HG02678 (cell line): ENCODE data around the gene XCR1.
"Not testable (repeated sequence)": the region's sequence is repeated elsewhere in the genome, so short reads cannot be mapped to it uniquely, and the experiment has no call there.

Source experiments
- ATAC-seq: cut with Tn5 transposase; IDR thresholded peaks from one replicate; pipeline ENCODE4 v1.9.1; 2021; ENCODE audit warnings: mild to moderate bottlenecking, moderate library complexity; ENCODE audit not compliant: unreplicated experiment

Gene XCR1

DNA sequence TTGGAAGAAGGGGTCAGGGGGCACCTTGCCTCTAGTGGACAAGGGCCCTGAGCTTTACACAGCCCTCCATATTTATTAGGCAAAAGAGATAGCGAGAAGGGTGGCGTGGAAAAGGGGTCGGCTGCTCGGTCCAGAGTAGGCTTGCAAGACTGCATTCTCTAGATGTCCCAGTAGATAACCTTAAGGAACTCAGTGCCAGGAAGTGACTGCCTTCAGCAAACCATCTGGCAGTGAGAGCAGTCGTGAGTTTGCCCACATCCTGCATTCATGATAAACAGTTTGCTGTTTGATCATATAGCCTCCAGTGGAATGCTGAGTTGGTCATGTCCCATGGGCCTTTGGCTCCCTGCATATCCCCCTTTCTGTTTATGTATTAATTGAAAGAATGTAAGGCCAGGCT lies 18.9 kb upstream of the XCR1 start:
- not testable (repeated sequence) for ATAC-seq

DNA sequence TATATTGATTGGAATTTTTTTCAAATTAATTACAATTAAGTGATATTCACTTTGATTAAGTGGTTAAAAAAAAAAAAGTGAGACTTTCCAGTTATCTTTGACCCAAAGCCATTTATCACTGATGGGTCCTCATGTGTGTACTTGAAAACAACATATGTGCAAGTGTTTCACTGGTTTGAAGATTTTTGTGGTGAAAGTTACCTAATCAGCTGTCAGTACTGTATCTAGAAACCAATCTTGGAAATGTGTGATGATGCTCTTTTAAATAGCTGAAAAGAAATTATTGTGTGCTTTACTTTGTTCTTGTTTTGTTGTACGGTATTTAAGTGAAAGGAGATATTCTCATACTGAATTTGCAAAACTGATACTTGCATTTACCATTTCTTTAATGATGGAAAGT lies 11.6 kb upstream of the XCR1 start:
- ATAC-seq, result no peak

DNA sequence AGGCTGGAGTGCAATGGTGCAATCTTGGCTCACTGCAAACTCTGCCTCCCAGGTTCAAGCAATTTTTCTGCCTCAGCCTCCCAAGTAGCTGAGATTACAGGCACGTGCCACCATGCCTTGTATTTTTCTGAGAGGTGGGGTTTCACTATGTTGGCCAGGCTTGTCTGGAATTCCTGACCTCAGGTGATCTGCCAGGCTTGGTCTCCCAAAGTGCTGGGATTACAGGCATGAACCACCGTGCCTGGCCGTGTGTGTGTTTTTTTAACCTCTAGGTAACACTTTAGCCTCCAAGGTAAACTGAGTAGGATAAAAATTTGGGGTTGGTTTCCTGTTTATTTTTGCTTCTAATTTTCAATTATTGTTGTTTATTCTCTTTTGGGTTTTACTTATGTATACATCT lies 10.8 kb upstream of the XCR1 start:
- not testable (repeated sequence) for ATAC-seq

DNA sequence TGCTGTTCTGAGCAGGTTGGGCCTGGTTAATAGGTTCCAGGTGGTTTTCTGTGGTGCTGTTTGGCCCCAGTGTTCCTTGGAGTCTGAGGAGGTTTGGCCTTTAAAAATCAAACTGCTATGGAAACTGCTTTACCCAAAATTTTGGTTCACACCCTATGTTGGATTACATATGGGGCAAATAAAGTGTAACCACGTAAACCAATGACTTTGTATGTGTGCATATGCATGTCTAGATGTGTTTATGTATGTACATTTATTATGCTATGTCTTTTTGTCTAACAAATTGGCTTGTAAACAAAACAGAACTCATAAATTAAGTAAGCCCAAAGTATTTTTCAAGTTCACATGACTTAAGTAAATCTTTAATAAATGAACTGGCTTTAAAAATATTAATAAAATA lies 8.9 kb upstream of the XCR1 start:
- ATAC-seq, result no peak

DNA sequence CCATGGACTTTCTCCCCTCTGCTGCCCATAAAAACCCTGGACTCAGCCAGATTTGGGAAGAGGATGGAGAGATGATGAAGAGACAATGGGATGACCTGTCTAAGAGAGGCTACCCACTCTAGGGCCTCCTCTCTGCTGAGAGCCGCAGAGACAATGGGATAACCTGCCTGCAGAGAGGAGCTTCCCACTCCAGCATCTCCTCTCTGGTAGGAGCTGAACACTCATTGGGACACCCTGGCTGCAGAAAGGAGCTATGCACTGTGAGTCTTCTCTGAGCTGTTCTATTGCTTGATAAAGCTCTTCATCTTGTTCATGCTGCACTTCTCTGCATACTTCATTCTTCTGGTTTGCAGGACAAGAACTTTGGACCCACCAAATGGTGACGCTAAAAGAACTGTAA lies 4.5 kb upstream of the XCR1 start:
- ATAC-seq, result no peak

DNA sequence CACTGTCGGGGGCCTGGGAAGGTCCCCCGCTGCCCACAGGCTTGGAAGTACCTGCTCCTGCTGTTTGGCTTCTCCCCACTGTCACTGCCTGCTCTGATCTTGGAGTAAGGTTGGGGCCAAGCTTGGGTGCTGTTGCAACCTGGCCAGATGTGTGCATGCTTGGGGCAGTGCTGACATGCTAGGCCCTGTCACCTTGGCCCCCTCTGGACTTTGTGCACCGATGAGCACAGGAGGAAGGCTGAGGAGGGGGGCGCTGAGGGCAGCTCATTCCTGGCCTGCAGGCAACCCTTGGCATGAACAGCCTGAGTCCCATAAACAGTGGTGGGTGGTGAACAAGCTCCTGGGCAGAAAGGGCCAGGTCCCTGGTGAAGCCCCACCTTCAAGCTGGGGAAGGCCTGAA lies 4.0 kb upstream of the XCR1 start:
- no peak for ATAC-seq

DNA sequence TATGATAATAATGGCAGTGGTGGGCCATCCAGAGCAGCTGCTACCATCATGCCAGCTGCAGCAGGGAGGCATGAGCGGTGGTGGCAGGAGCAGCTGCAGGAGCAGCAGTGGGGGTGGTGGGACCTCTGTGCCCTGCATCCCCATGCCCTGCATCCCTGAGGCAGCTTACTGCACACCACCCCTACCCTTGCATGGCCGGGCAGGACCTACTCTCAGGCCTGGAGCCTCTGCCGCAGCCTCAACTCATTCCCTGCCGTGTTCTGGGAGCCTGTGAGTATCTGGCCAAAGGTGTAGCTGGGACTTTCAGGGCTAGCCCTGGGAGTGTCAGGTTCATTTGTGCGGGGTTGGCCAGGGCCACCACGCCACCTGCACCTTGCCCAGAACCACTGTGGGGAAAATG lies 3.3 kb upstream of the XCR1 start:
- ATAC-seq, result no peak

DNA sequence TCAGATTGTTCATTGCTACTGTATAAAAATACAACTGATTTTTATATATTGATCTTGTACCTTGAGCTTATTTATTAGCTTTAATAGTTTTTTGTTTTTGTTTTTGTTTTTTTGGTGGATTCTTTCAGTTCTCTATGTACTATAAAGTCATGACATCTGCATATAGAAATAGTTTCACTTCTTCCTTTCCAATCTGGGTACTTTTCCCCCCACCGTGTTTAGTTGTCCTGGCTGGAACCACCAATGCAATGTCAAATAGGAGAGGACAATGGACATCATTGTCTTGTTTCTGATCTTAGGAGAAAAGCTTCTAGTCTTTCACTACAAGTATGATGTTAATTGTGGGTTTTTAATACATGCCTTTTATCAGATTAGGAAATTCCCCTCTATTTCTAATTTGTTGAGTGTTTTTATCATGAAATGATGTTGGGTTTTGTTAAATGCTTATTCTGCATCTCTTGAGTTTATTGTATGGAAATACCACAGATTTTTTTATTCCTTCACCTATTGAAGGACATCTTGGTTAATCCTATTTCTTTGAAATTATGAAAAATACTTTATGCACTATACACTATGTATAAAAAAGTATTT lies 2.8 kb upstream of the XCR1 start:
- ATAC-seq, result no peak

DNA sequence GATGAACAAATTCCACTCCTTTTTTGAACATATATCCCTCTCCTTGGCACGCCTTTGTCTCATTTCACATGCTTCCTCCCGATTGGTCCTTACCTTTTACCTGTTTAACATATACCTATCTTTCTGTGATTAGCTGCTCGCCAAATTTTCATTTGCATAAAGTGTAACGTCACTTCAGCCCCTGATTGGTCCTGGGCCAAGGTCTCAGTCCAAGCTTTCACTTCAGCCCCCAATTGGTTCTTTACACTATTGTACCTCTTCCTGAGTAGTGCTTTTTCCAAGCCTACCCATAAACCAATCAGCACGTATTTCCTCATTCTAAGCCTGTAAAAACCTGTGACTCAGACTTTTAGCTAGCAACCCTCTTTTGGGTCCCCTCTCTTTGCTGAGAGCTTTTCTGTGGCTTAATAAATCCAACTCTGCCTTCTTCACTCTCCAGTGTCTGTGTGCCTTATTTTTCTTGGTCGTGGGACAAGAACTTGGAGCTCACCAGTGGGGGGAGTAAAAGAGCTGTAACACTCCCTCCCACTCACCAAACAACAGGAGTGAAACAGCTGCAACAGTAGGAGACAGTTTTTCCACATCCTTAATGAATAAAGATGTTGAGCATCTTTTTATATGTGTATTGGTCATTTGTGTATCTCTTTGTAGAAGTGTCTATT lies 584 bp upstream of the XCR1 start:
- ATAC-seq, result no peak

DNA sequence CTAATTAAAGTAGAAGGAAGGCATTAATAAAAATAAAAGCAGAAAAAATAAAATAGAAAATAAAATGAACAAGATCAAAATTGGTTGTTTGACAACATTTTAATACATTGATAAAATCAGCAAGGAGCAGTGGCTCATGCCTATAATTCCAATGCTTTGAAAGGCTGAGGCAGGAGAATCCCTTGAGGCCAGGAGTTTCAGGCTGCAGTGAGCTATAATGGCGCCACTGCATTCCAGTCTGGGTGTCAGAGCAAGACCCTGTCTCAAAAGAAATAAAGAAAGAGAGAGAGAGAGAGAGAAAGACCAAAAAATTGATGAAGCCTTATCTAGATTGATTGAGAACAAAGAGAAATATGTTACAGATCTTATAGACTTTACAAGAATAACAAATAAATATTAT lies 2.1 kb downstream of the XCR1 start:
- ATAC-seq, result no peak

DNA sequence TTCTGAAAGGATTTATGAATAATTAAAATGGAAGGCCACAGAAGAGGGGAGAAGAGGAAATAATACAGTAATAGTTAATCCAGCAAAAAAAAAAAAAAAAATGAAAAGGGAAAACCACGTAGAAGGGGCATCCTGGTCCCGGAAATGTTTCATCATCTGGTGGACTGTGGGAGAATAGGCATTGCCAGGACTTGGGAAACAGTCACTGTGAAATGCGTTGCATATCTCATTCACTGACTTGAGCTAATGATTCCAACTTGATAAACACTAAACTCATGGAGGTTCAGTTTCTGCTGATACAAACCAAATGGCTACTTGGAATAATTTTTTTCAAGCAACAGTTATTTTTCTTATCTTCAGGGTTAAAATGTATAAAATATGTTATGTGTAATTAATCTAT lies 3.2 kb downstream of the XCR1 start:
- no peak for ATAC-seq

DNA sequence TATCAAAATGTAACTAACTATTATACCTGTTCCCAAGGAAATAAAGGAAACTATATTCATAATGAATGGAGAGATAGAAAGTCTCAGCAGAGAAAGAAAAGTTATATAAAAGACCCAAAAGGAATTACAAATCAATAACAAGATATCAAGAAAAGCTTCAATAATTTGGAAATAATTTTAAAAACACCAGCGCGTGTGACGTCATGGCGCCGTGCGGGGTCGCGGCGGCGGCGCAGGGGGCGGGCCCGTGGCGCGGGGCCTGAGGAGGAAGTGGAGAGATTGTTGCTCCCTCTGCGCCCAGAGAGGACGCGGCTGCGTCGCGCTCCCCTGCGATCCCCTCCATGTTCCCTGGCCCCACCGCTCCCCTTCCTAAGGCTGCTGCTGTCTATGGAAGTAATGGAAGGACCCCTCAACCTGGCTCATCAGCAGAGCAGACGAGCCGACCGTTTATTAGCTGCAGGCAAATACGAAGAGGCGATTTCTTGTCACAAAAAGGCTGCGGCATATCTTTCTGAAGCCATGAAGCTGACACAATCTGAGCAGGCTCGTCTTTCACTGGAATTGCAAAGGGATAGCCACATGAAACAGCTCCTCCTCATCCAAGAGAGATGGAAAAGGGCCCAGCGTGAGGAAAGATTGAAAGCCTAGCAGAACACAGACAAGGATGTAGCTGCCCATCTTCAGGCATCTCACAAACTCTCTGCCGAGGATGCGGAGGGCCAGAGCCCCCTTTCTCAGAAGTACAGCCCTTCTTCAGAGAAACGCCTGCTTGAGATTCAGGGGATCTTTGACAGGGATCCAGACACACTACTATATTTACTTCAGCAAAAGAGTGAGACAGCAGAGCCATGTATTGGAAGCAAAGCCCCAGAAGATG lies 4.1 kb downstream of the XCR1 start:
- no peak for ATAC-seq

DNA sequence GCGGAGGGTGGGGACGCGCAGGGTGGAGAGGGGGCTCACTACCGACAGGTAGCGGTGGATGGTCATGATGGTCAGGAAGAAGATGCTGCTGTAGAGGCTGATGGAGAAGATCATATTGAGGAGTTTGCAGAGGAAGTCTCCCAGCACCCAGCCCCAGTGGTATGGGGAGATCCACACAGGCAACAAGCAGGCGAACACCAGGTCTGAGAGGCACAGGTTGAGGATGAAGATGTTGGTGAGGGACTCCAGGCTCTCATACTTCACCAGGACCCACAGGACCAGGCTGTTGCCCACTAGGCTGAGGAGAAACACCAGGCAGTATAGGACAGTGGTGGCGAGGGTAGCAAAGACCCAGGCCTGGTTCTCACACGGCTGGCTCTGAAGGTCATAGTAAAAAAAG lies 5.8 kb downstream of the XCR1 start:
- no peak for ATAC-seq

DNA sequence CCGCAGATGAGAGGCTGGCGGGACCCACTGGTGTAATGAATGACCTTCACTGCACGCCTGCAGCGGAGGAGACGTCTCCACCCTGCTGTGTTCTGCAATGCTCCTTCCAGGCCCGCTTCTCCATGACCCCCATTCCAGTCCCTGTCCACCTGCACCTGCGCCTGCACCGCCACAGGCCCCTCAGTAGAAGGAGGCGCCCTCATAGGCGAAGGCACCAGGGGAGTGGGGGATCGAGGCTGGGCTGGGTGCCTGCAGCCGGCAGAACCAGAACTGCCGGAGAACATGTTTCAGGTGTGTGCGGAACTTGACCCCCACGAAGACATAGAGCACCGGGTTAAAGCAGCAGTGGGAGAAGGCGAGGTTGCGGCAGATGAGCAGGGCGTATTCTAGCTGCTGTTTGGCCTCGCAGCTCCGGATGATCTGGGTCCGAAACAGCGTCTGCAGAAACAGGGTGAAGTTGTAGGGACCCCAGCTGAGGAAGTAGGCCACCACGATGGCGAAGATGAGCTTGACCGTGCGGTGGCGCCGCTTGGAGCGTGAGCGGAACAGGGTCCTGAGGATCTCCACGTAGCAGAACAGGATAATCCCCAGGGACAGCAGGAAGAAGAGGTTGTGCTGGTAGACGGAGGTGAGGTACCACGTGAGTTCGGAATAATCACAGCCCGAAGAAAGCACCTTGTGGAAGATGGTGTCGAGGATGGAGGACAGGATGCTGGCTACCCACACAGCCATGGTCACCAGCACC lies 6.3 kb downstream of the XCR1 start:
- ATAC-seq, result no peak

DNA sequence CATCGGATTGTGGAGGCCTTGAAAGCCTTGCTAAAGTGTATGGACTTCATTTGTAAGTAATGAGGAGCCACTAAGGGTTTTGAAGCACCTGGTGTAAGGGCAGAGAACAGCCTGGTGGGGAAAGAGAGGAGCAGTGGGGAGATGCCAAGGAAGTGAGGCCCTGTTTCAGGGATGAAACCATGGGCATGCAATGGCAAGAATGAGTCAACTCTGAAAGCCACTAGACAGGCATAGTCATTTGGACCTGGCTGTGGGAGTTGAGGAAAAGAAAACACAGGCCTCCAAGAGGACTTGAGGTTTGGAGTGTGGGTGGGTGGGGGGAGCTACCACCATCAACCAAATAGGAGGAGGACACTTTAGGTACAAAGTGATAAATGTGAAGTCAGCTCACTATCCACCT lies 7.6 kb downstream of the XCR1 start:
- ATAC-seq, result no peak

DNA sequence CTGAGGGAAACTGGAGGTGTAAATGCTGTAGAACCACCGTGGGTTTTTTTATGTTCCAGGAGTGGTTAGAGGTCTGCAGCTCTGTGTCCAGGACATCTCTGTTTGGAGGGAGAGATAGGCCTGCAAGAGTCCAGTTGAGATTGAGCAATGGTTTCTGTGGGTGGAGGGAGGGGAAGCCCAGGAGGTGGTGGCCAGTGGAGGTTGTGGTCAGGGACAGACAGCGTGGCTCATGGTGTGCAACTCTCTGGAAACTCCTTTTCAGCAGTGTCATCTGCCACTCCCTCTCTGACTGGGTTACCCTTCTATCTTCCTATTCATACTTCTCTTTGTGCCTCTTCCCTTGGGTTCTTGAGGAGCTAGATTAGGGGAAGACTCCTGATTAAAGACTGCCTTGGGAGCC lies 9.6 kb downstream of the XCR1 start:
- ATAC-seq, result no peak

DNA sequence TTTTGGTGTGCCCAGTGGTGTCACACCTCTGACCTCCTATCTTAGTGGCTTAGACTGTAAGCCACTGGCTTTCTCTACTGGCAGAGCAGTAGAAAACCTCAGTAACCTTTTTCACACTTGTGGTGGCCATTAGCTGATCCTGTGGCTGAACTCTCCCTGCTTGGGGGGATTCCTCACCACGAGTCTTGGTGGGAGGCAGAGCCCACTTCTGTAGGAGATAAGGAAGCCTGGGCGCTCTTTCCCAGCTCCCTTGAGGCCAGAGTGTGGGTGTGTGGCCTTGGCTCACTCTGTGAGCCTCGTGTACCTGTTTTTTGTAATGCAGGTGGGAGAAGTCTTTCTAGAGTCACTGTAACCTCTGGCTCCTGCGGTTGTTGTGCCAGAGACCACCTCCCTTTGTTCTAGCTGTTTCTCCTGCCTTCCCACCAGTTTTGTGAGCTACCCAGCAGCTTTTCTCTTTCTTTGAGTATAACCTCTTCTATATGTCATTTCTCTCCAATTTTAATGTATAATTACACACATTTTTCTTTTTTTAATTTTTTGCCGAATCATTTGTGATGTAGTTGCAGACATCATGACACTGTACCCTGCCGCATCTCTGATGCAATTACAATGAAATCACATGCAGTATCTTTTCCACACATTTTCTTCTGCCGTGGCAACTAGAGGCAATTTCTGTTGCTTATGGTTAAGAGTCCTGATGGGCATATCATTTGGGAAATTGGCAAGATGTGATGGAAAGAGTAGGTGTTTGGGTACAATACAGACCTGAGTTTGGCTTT lies 13.8 kb downstream of the XCR1 start:
- no peak for ATAC-seq

DNA sequence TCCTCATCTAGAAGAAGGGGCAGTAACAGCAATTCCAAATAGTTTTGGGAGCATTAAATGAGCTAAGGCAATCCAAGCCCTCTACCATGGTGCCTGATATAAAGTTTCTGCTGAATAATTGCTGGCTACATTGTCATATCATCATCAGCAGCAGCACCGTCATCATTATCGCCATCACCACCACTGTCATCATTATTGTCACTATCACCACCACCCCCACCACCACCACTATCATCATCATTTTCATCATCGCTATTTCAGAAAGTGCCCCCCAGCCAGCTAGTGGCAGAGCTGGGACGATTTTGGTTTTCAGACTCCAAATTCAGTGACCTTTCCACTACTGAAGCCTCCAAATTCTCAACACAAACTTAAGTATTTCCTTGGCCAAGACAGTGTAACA lies 15.0 kb downstream of the XCR1 start:
- ATAC-seq, result no peak

DNA sequence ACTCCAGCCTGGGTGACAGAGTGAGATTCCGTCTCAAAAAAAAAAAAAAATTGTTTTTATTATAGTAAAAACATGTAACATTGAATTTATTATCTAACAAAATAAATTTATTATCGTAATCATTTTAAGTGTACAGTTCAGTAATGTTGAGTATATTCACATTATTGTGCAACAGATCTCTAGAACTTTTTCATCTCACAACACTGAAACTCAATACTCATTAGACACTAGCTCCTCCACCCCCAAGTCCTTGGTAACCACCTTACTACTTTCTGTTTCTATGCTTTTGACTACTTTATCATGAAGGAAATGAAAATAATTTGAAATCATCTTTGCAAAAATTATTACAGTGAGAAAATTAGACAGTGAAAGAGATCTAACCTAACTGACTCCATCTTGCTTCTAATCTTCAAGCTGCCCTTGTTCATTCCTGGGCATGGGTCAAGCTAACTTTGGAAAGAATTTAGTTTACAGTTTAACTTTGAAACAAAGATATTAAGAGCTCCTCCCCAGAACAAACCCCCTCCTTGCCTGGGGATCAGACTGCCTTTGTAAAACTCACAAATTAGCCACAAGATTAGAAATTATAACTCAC lies 16.7 kb downstream of the XCR1 start:
- ATAC-seq, result no peak

DNA sequence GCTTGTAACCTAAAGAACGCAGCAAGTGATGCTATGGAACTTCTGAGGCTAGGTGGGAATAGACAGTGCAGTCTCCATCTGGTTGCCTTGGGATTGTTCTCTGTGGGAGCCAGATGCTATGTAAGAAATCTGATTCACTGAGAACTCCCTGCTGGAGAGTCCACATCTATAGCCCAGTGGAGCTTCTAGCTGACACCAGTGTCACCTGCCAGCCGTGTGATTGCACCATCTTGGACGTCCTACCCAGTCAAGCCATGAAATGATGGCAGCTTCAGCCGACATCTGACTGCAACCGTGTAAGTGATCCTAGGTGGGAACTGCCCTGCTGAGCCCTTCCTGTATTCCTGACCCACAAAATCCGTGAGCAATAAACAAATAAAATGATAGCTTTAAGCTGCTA lies 19.2 kb downstream of the XCR1 start:
- ATAC-seq, result no peak
